C4-2B (cell line): ENCODE results near the gene KLK1.

Experiments
- ZFX ChIP-seq: fragments of 450-650 bp; IDR thresholded peaks from 2 replicates; pipeline ENCODE4 v1.6.1; 2017
- TF ChIP-seq, protein P1 (sequence below): fragments of 450-650 bp; conservative IDR thresholded peaks from 2 replicates; pipeline ENCODE4 v1.5.1; 2017; ENCODE audit warnings: mild to moderate bottlenecking

DNA sequence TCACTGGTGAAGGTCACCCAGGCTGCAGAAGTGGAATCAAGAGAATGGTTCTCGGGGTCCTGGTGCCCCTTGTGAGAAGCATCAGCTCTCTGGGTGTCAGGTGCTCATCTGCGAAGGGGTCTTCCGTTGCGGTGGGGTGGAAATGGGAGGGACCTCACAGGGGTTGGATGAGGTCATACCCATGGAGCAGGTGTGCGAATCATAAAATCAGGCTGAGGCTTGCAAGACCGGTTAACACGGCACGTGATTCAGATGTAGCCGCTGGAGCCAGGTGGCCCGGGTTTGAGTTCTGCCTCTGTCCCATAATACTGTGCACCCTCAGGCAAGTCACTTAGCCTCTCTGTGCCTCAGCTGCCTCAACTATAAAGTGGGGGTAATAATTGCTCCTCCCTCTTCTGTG lies 13.7 kb upstream of the KLK1 start:
- TF ChIP-seq, protein P1, sequence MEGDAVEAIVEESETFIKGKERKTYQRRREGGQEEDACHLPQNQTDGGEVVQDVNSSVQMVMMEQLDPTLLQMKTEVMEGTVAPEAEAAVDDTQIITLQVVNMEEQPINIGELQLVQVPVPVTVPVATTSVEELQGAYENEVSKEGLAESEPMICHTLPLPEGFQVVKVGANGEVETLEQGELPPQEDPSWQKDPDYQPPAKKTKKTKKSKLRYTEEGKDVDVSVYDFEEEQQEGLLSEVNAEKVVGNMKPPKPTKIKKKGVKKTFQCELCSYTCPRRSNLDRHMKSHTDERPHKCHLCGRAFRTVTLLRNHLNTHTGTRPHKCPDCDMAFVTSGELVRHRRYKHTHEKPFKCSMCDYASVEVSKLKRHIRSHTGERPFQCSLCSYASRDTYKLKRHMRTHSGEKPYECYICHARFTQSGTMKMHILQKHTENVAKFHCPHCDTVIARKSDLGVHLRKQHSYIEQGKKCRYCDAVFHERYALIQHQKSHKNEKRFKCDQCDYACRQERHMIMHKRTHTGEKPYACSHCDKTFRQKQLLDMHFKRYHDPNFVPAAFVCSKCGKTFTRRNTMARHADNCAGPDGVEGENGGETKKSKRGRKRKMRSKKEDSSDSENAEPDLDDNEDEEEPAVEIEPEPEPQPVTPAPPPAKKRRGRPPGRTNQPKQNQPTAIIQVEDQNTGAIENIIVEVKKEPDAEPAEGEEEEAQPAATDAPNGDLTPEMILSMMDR = no peak
- no peak for TF ChIP-seq ZFX
